Thymus (tissue), 11 donors: Measurements from ENCODE around the gene ARMC5. TPM values are rescaled to one million over a fixed set of nuclear protein-coding genes. Genes with fewer than 3 reads are reported as not detected.
A peak's percentile ranks its signal among the peaks of the same experiment; 100 is the strongest.
"Not testable (repeated sequence)": the region's sequence is repeated elsewhere in the genome, so short reads cannot be mapped to it uniquely, and the experiment has no call there.

Source experiments
- DNase-seq, 9 donors: peaks; one replicate each; pipeline ENCODE4 v3.0.0-alpha.2; 2013; ENCODE audit warnings: low spot score in 9 of 9, low read depth in 6 of 9, missing footprints in 1 of 9
- H3K27ac ChIP-seq, 2 donors: one replicate each; pipeline ENCODE4 v1.5.1; 2013; ENCODE audit warnings: control low read depth in 1 of 2, low read depth in 1 of 2, low read length in 1 of 2, mild to moderate bottlenecking in 1 of 2, moderate library complexity in 1 of 2
- H3K27me3 ChIP-seq, 2 donors: one replicate each; pipeline ENCODE4 v1.5.1; 2013; ENCODE audit warnings: low read length in 1 of 2; ENCODE audit not compliant: control insufficient read depth in 2 of 2, insufficient read depth in 1 of 2
- H3K36me3 ChIP-seq, 2 donors: one replicate each; pipeline ENCODE4 v1.5.1; 2013; ENCODE audit warnings: low read length in 1 of 2, mild to moderate bottlenecking in 1 of 2, moderate library complexity in 1 of 2; ENCODE audit not compliant: control insufficient read depth in 2 of 2, insufficient read depth in 2 of 2
- H3K4me1 ChIP-seq, 2 donors: one replicate each; pipeline ENCODE4 v1.5.1; 2013; ENCODE audit warnings: low read length in 2 of 2; ENCODE audit not compliant: control insufficient read depth in 2 of 2, insufficient read depth in 2 of 2
- H3K4me3 ChIP-seq, 2 donors: one replicate each; pipeline ENCODE4 v1.5.1; 2013; ENCODE audit warnings: low read length in 2 of 2, control low read depth in 1 of 2, mild to moderate bottlenecking in 1 of 2
- H3K9me3 ChIP-seq, 2 donors: one replicate each; pipeline ENCODE4 v1.5.1; 2013; ENCODE audit warnings: low read length in 1 of 2, mild to moderate bottlenecking in 1 of 2; ENCODE audit not compliant: control insufficient read depth in 2 of 2, insufficient read depth in 1 of 2
- WGBS: extraction: QIAGEN DNeasy Blood & Tissue Kit; methylation state at CpG from one replicate; pipeline ENCODE4 v1.1.7; 2013; 5-methylcytosine and 5-hydroxymethylcytosine counted together
- polyA plus RNA-seq: library from polyadenylated mRNA; stranded (reverse); fragments of 200-250 nt; gene quantifications from one replicate; pipeline ENCODE4 v1.2.3, GENCODE V29; 2013
- total RNA-seq: library from RNA; stranded (reverse); fragments of 120-200 nt; gene quantifications from one replicate; pipeline ENCODE4 v1.2.4, GENCODE V29; 2013
- donor health status: healthy.

The ARMC5 gene
- total and polyA plus RNA-seq, 2 donors, result 8.2 to 19.7 TPM

- WGBS, result 92% methylated on average over 11 of the region's 11 CpGs
- no peaks in the 10 kb centered on the region for H3K4me1 ChIP-seq
- H3K9me3 ChIP-seq, result no peaks in the 10 kb centered on the region
- no peaks in the 10 kb centered on the region for H3K36me3 ChIP-seq
- no peaks in the 10 kb centered on the region for H3K27me3 ChIP-seq
- H3K27ac ChIP-seq, result no peak overlapping the region
- no peak overlapping the region for H3K4me3 ChIP-seq
- DNase-seq, result no peak
Observed at GRCh38 chr16:31416371-31416770, 42.9 kb upstream of the ARMC5 start.

DNA sequence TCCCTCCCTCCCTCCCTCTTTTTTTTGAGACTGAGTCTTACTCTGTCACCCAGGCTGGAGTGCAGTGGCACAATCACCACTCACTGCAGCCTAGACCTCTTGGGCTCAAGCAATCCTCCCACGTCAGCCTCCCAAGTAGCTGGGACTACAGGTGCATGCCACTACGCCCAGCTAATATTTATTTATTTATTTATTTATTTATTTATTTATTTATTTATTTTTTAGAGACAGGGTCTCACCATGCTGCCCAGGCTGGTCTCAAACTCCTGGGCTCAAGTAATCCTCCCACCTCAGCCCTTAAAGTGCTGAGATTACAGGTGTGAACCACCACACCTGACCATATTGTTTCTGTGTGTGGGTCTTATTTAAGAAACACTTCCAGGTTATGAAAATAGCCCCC is 42.3 kb upstream of the ARMC5 start:
- not testable (repeated sequence) for H3K9me3 ChIP-seq, H3K4me3 ChIP-seq, H3K4me1 ChIP-seq, H3K27me3 ChIP-seq, DNase-seq, H3K27ac ChIP-seq, H3K36me3 ChIP-seq
- WGBS, result 98% methylated on average over 2 of the region's 2 CpGs

GRCh38 chr16:31417916-31418315 is 41.4 kb upstream of the ARMC5 start:
- no peaks in the 10 kb centered on the region for H3K27me3 ChIP-seq
- H3K27ac ChIP-seq, result no peak overlapping the region
- H3K9me3 ChIP-seq, result no peaks in the 10 kb centered on the region
- H3K36me3 ChIP-seq, result no peaks in the 10 kb centered on the region
- 99% methylated on average over 5 of the region's 5 CpGs for WGBS
- no peaks in the 10 kb centered on the region for H3K4me1 ChIP-seq
- no peak for DNase-seq
- no peak overlapping the region for H3K4me3 ChIP-seq

GRCh38 chr16:31420037-31420436 is 39.3 kb upstream of the ARMC5 start:
- Histone ChIP-seq H3K9me3 (no peaks in the 10 kb centered on the region), H3K36me3 (no peaks in the 10 kb centered on the region), H3K27ac (no peak overlapping the region), H3K4me3 (no peak overlapping the region), H3K4me1 (no peaks in the 10 kb centered on the region), H3K27me3 (no peaks in the 10 kb centered on the region)
- 80% methylated on average over 3 of the region's 3 CpGs for WGBS
- no peak for DNase-seq

DNA sequence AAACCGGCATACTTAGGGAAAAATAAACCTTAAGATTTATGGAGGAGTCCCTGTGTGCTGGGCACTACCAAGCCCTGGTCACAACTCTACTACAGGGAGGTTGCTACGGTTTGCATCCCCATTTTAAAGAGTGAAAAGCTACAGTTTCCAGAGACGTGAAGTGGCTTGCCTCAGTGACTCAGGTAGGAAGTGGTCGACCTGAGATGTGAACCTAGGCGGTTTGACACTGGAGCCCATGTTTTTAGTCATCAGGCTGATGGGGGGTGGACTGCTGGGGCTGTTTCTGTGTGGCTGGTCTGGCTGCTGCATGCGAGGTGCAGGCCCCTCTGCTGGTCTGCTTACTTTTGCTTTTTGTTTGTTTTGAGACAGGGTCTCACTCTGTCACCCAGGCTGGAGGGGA is 37.7 kb upstream of the ARMC5 start:
- no peaks in the 10 kb centered on the region for H3K27me3 ChIP-seq
- H3K4me3 ChIP-seq, result no peak overlapping the region
- H3K36me3 ChIP-seq, result no peaks in the 10 kb centered on the region
- WGBS, result 80% methylated on average over 6 of the region's 6 CpGs
- no peak overlapping the region for H3K27ac ChIP-seq
- H3K9me3 ChIP-seq, result no peaks in the 10 kb centered on the region
- H3K4me1 ChIP-seq, result no peaks in the 10 kb centered on the region
- no peak for DNase-seq

- WGBS, result 54% methylated on average over 3 of the region's 3 CpGs
- H3K27ac ChIP-seq, result no peak overlapping the region
- no peaks in the 10 kb centered on the region for H3K36me3 ChIP-seq
- peaks cover 0 to 4% of the 10 kb centered on the region in 2 donors for H3K4me1 ChIP-seq
- no peak overlapping the region for H3K4me3 ChIP-seq
- peaks cover 0 to 9% of the 10 kb centered on the region in 2 donors for H3K27me3 ChIP-seq
- DNase-seq, result no peak
- peaks cover 0 to 6% of the 10 kb centered on the region in 2 donors for H3K9me3 ChIP-seq
Observed at GRCh38 chr16:31423241-31423640, 36.1 kb upstream of the ARMC5 start.

- Histone ChIP-seq H3K9me3 (peaks cover 0 to 6% of the 10 kb centered on the region in 2 donors), H3K4me3 (no peak overlapping the region), H3K4me1 (peaks cover 0 to 4% of the 10 kb centered on the region in 2 donors), H3K27ac (no peak overlapping the region), H3K36me3 (no peaks in the 10 kb centered on the region), H3K27me3 (peaks cover 0 to 9% of the 10 kb centered on the region in 2 donors)
- no peak for DNase-seq
- 92% methylated on average over 12 of the region's 12 CpGs for WGBS
Observed at GRCh38 chr16:31423801-31424200, 35.5 kb upstream of the ARMC5 start.

GRCh38 chr16:31427441-31428278 is 31.6 kb upstream of the ARMC5 start:
- WGBS, result 50% methylated on average over 69 of the region's 83 CpGs
- H3K27me3 ChIP-seq, result peaks cover 0 to 9% of the 10 kb centered on the region in 2 donors
- H3K27ac ChIP-seq, result no peak overlapping the region
- H3K36me3 ChIP-seq, result no peaks in the 10 kb centered on the region
- DNase-seq, result peak in 4 of 9 donors; percentile 13 to 39 (median 35)
- peak overlapping the region in 1 of 2 donors; percentile 26 for H3K4me3 ChIP-seq
- peaks cover 0 to 6% of the 10 kb centered on the region in 2 donors for H3K9me3 ChIP-seq
- H3K4me1 ChIP-seq, result peaks cover 0 to 4% of the 10 kb centered on the region in 2 donors

GRCh38 chr16:31428279-31428597 is 31.1 kb upstream of the ARMC5 start, which contains the start of gene COX6A2:
Gene COX6A2, minus strand, starts transcription at chr16:31428360. Its CDS starts 35 bp downstream, at chr16:31428325.
- no peaks in the 10 kb centered on the region for H3K36me3 ChIP-seq
- WGBS, result 94% methylated on average over 7 of the region's 7 CpGs

More at GRCh38 chr16:31428279-31428597, 31.1 kb upstream of the ARMC5 start, which contains the start of gene COX6A2:
- peak within 1 kb of the TSS in 1 of 2 donors; percentile 26 for H3K4me3 ChIP-seq
- peaks cover 0 to 6% of the 10 kb centered on the region in 2 donors for H3K9me3 ChIP-seq
- no peak for DNase-seq
- no peak within 1 kb of the TSS for H3K27ac ChIP-seq
- peaks cover 0 to 9% of the 10 kb centered on the region in 2 donors for H3K27me3 ChIP-seq
- peaks cover 0 to 4% of the 10 kb centered on the region in 2 donors for H3K4me1 ChIP-seq
